T-helper 2 cell (primary cell): ENCODE data around the gene TGDS.

Source experiments
- DNase-seq, 5 experiments: peaks; one replicate each; pipeline versions ENCODE4 v3.0.0 to v3.0.0-alpha.2; 2012 to 2022

The TGDS gene

DNA sequence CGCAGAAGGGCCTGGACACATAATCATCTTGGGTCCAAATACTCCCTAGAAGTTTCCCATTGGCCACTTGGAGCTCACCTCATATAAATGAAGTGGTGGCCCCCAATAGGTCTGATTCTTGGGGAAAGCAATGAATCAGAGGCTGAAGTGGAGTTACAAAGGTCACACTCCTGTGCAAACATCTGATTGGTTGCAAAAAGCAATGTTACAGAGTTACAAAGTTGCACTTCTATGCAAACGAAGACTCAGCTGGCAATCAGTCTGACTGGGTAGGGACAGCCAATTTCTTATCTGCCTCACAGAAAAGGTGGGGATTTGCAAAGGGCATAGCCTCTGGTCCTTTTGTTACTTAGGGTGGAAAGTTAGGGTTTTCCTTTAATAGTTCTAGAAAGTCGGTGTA is 3.9 kb upstream of the TGDS start:
- DNase-seq: no peak

DNA sequence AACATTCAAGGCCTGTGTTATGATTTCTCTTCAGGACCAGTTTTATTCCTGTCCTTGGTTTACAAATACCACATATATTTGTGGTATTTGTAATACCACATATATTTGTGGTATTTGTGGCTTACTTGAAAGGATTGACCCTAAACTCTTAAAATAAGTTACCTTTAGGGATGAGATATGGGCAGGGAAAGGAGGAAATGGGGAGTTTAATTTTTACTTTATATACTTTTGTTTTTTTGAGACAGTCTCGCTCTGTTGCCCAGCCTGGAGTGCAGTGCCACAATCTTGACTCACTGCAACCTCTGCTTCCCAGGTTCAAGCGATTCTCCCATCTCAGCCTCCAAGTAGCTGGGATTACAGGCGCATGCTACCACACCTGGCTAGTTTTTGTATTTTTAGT is 2.3 kb upstream of the TGDS start:
- no peak for DNase-seq

DNA sequence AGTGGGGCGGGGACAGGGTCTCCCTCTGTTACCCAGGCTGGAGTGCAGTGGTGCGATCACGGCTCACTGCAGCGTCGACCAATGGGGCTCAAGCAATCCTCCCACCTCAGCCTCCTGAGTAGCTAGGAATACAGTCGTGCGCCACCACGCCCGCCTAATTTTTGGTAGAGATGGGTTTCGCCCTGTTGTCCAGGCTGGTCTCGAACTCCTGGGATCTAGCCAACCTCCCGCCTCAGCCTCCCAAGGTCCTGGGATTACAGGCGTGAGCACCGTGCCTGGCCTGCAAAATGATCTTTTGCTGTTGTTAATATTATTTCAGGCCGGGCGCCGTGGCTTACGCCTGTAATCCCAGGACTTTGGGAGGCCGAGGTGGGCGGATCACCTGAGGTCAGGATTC is 621 bp upstream of the TGDS start:
- DNase-seq: no peak

DNA sequence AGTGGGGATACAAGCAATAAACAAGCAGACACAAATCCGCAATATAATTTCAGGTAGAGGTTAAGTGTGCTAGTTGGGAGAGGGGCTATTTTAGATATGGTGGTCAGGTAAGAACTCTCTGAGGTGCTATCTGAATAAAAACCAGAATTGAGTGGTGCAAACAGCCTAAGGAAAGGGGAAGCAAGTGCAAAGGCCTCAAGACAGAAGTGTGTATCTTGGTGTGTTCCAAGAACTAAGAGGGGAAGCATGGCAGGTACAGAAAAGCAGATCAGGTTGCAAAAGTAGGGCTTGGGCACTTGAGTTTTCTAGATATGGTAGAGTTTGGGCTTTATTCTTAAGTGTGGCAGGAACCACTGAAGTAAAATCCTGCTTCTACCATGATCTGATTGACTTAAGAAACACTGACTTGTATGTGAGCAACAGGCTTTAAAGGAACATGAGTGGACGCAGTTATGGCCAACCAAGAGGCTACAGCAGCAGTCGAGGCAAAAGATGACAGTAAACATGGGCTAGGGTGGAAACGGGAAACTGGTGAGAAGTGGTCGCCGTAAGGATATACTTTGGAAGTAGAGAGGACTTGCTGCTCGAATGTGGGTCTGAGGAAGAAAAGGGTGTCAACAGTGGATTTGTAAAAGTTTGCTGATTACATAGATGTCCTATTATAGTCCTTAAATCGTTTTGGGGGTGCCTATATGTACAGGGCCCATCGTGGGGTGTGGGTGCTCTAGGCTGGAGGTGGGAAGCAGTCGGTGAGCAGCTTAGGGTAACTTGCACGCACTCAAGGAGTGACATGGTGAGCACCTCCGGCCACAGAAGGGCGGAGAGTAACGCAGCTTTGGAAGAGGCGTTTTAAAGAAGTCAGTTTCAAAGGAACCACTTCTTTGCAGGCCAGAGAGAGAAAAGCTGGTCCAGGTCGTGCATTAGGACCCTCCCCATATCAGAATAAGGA is 677 bp downstream of the TGDS start:
- DNase-seq: peak in 2 of 5 experiments; percentile 8 to 76

DNA sequence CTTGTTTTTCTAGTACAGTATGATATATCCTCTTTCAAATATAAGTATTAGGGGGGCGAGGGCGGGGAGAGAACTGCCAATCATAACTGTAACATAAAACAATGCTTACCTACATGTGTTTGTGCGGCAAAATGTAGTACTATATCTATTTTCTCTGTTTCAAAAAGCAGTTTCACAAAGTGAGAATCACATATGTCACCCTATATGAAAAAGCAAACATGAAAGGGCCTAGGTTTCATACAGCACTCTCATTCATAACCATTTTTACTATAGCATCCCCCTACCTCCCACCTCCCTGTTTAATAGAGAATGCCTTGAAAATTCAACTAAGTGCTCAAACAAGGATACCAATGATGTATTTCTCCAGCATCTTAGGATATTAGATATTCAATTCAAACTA is 5.2 kb downstream of the TGDS start:
- no peak for DNase-seq

DNA sequence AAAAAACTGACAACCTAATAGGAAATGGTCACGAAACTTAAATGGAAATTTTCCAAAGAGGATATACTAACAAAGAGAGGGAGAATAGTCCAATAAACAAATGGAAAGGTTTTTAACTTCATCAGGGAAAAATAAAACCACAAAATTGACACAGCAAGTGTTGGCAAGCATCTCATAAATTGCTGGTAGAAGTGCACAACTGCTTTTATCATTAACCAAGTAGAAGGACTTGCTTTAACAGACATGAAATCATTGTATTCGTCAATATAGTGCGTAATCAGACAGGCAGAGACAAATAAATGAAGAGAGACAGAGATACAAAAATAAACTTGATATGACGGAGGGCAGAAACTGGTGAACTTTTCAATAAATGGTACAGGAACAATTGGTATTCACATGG is 7.4 kb downstream of the TGDS start:
- DNase-seq: no peak

DNA sequence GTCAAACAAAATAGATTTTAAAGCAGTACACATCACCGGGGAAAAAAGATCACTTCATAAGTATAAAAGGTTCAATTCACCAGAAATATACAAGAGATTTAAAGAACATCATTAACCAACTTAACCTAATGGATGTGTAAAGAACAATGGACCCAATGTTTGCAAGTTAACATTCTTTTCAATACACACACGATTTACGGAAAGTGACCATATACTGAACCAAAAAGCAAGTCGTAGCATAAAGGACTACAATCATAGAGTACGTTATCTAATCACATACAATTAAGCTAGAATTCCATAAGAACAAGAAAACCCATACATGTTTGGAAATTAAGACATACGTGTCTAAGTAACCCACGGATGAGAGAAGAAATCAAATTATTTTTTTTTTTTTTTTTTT is 9.6 kb downstream of the TGDS start:
- DNase-seq: no peak

DNA sequence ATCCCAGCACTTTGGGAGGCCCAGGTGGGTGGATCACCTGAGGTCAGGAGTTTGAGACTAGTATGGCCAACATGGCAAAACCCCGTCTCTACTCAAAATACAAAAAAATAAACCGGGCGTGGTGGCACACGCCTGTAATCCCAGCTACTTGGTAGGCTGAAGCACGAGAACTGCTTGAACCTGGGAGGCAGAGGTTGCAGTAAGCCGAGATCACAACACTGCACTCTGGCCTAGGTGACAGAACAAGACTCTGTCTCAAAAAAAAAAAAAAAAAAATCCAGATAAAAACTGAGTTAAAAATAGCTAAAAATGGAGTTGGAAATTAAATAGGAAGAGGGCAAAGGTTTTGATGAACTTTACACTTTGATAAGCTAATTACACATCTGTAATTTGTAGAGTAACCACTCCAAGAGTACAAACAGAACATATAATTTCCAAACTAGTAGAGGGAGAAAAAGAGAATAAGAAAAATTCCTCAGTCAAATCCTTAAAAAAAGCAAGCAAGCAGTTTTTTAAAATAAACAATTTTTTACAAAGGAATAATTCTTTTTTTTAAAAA is 10.3 kb downstream of the TGDS start:
- DNase-seq: no peak

DNA sequence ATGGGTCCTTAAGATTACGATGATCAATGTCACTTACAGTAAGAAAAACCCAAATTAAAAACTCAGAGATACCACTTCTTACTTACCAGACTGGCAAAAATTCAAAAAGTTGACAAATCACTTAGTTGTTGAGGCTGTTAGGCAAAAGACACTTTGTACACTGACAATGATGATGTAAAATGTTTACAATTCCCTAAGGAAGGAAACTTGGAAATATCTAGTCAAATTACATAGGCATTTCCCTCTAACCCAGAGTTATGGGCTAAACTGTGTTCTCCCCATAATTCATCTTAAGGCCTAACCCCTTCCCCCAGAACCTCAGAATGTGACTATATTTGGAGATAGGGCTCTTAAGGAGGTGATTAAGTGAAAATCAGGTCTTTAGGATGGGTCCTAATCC is 12.0 kb downstream of the TGDS start:
- DNase-seq: no peak

DNA sequence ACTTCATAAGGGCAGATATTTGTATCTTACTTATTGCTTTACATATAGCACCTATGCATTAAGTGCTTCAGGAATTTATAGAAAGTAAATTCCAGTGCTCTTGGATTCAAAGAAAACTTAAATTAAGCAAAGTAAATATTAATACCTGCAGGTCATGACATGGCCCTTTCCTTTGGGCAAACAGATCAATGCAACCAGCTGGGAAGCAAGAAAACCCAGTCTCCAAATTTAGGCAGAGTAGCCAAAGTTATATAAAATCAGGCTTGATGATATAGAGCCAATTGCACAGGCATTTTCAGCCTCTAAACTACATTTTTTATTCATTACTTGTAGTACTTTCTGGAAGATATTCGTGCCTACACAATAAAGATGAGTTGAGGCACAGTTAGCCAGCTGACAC is 16.9 kb downstream of the TGDS start:
- DNase-seq: no peak

DNA sequence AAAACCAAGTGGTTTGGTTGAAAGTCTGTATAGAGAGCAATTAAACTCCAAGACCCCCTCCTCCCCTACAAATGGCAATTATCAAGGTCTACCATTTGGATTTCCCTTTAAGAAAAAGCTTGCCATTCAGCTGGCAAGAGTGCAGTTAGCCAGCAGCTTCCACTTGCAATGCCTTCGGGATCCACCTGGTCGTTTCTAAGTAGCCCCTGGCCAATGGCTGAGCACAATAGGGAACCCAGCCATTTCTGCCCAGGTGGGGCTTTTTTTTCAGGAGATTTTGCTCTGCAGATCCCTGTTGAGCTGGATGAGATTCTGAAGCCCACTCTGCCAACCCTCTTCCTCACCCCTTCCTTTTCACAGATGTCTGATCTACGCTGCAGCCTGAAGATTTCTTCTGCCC is 26.3 kb downstream of the TGDS start:
- no peak for DNase-seq

DNA sequence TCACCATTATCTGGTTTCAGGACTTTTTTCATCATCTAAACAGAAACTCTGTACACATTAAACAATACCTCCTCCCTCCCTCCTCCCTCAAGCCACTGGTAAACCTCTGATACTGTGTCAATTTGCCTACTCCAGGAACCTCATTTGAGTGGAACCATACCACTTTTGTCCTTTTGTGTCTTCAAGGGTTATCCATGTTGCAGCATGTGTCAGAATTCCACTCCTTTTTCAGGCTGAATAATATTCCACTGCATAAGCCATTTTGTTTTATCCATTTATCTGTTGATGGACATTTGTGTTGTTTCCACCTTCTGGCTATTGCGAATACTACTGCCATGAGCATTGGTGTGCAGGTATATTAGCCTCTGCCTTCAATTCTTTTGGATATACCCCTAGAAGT is 27.5 kb downstream of the TGDS start:
- no peak for DNase-seq

DNA sequence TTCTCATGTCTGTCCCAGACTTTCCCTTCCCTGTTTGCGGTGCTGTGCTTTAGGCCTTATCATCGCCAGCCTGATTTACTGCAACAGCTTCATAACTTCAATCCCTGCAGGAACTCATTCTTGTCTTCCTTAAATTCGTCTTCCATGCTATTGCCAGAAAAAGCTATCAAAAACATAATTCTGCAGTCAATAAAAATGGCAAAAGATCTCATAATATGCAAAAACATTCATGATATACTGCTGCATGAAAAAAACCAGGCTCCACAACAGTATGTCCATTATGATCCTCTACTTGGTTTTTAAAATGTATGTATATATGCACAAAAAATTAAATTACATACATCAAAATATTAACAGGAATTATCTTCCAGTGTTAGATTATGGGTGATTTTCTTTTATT is 28.4 kb downstream of the TGDS start:
- no peak for DNase-seq

DNA sequence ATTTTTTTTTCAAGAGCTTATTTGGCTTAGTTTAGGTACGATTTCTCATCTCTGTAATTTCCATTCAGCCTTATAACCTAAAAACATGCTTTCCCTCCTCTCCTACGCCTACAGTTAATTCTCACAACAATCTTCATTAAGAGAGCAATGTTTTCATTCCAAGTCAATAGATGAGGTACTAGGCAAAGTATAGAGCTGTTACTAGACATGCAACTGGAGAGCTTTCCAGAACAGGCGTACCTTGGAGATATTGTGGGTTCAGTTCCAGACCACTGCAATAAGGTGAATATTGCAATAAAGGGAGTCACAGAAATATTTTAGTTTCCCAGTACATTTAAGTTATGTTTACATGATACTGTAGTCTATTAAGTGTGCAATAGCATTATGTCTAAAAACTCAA is 34.8 kb downstream of the TGDS start:
- no peak for DNase-seq

DNA sequence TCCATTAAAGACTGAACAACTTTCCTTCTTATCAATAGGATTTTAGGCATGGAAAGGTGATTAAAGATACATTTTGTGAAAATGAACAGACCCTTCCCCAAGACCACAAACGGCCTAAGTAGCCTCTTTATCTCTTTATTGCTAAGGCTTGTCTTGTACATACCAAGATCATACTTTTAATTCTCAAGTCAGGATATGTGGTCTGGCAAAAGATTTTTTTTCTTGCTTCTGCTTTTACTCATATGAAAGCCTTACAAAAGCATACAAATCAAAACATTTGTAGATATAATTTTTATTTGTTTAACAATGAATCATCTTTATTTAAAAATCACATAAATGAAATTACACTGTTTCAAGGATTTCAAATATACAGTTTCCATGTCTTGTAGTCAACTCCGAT is 35.8 kb downstream of the TGDS start:
- DNase-seq: no peak

DNA sequence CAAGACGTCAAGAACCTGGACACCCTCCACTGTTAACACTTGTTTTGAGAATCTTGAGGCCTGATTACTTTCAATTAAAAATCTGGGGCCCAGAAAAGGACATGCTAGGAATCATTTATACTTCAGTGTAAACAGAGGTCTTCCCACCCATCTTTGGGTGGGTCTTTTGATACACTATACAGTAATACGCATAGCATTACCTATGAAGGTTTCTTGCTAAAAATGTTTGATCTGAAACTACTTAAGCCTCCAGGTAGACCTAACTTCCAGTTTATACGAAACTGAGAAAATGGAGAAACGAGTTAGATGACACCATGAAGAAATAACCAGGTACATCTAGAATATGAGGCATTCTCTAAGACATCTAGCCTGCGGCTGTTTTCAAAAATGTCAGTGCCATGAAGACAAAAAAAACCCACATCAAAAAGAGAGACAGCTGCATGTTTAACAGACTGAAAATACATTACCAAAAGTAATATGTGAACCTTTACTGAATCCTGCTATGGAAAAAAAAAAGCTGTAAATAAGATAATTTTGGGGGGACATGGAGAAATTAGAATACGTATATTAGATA is 36.6 kb downstream of the TGDS start:
- no peak for DNase-seq

DNA sequence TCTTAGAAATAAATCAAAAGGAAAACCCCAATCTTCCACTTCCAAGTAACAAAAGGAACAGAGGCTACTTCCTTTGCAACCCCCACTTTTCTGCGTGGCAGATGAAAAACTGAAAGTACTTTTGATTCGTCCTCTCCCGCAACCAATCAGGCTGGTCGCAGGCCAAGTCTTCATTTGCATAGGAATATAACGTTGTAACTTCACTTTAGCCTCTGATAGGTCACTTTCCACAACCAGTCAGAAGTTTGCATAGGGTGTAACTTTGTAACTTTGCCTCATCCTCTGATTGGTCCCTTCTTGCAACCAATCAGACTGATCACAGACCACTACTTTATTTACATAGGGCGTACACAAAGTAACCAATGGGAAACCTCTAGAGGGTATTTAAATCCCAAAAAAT is 37.2 kb downstream of the TGDS start:
- DNase-seq: peak in 1 of 5 experiments; percentile 60

DNA sequence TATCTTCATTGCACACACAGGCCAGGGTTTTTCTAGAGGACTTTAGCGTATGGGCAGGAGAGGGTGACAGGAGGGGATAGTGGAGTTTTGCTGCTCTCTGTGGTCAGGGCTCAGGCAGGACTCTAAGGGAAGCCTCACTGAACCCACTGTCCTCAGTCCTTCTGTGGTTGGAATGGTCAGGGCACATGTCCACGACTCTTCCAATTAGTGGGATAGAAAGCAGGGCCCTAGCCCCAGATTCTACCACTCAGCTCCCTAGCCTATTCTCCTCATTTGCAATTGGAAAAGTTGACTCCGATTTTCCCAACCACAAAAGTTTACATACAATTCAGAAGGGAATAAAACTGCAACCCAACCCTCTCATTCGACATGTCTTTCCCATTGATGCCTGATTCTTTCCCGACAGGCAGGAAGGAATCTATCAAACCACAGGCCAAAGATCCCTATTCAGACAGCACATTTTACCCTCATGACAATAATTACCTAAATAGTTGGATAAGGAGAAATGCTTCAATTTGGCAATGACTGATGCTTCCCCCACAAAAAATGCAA is 38.2 kb downstream of the TGDS start:
- no peak for DNase-seq

DNA sequence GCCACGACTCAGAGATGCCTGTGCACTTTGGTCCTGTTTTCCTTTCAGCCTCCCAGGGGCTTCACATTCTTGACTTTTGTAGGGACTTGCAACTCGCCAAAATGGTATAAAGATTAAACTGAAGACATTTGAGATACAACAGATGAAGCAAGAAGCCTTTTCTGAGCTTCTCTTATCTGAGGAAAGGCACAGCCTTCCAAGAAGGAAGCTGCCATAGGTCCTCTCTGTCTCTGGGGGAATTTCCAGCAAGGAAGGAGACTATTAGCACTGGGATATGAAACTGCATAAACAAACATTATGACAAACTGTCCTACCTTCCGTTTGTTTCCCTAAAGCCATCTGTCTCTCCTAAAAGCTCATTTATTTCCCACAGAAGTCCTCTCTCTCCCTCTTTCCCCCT is 39.3 kb downstream of the TGDS start:
- no peak for DNase-seq

DNA sequence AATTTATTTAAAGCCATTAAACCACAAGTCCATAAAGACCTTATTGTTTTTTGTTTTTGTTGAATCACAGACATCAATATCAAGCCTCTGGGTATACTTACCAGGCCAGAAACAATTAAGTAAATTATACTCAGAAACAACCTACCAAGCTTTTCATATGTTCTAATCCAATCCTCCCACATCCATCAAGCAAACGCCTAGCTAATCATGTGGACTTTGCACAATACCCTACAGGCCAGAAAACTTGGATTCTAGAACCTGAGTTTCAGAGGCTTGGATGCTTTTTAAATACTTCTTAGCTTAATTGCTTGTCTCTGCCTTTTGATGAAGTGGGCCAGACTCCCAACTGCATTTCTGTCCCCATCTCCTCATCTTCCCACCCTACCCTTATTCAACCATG is 39.9 kb downstream of the TGDS start:
- no peak for DNase-seq

DNA sequence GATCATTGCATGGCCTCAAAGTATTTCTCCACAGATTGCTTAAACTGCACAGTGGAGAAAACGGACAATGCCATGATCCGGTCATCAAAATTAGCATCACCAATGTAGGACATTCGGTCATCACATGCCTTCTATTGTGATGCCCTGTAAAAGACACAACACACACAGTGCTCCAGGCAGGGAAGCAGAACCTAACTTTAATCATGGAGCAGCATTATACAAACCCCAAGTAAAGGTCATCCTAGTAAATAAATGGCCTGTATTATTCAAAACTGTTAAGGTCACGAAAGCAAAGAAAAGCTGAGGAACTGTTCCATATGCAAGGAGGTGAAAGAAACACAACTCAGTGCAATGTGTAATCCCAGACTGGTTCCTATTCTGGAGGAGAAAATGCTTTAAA is 42.2 kb downstream of the TGDS start:
- no peak for DNase-seq

DNA sequence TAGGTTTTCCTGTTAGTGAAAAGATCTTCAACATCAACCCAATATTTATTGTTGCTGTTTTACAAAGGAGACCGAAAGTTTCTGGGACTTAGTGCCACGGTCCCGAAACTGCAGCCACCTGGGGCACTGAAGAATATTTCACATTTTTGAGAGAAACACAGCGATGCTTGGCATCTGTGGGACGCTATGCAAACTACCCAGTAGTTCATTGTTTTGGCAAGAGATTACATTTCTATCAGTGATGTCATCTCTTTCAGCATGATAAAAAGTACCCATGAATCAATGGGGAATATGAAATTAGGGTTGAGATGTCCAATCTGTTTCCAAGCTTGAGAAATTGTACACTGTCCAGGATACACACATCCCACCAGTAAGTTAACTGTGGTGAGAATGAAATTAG is 43.9 kb downstream of the TGDS start:
- no peak for DNase-seq

DNA sequence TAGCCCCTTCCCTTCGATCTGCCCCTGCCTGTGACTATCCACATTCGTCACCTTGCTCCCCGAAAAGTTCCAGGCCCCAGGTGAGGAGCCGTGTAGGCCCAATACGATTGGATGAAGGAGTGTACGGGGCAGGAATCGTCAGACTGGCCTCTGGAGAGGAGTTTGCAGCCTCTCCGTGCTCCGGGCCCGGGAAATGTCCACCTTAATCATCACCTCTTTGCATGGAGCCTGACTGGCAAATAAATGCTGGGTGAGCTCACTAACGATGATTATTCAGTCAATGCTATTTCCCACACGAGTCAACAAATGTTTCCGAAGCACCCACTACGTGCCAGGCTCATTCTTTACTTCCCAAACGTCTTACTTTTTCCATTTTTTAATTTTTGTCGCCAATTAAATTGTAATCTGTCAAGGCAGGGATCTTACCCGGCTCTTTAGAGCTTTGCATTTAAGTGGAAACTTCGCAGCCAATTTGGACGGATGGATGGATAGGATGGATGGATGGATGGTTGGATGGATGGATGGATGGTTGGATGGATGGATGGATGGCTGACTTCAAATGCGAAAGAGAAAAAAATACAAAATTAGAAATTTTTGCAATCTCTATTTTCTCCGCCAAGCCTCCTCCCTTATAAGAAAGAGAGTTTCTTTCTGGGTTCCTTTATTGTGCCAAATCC is 45.8 kb downstream of the TGDS start:
- no peak for DNase-seq
